H4 (cell line): Measurements from ENCODE around the gene WDR7. TPM values are rescaled to one million over a fixed set of nuclear protein-coding genes. Genes with fewer than 3 reads are reported as not detected.
"Not testable (repeated sequence)": the region's sequence is repeated elsewhere in the genome, so short reads cannot be mapped to it uniquely, and the experiment has no call there.

Source experiments
- DNase-seq: peaks from one replicate; pipeline ENCODE4 v3.0.0-alpha.2; 2015; ENCODE audit warnings: low spot score
- total RNA-seq: library from RNA; depleted of rRNA; stranded (reverse); fragments of >200 nt; shearing (Covaris generic); gene quantifications from 2 replicates; pipeline ENCODE4 v1.2.3, GENCODE V29; 2014

WDR7 gene
- total RNA-seq, 1 experiment from 2014 or later: 8.4 TPM

- DNase-seq: not testable (repeated sequence)
Measured at GRCh38 chr18:56654280-56654679, 3.1 kb downstream of the WDR7 start.

GRCh38 chr18:56658261-56658660 lies 7.1 kb downstream of the WDR7 start:
- DNase-seq: no peak

GRCh38 chr18:56659111-56659510 lies 8.0 kb downstream of the WDR7 start:
- no peak for DNase-seq

GRCh38 chr18:56660655-56661054 lies 9.5 kb downstream of the WDR7 start:
- no peak for DNase-seq

GRCh38 chr18:56661360-56662062 lies 10.4 kb downstream of the WDR7 start:
- DNase-seq: no peak

- DNase-seq: no peak
Measured at GRCh38 chr18:56662063-56662408, 10.9 kb downstream of the WDR7 start.

GRCh38 chr18:56662502-56662901 lies 11.3 kb downstream of the WDR7 start:
- no peak for DNase-seq

- no peak for DNase-seq
Measured at GRCh38 chr18:56662902-56663301, 11.7 kb downstream of the WDR7 start.

- no peak for DNase-seq
Measured at GRCh38 chr18:56672391-56672790, 21.2 kb downstream of the WDR7 start.

- DNase-seq: no peak
Measured at GRCh38 chr18:56672981-56673380, 21.8 kb downstream of the WDR7 start.

- no peak for DNase-seq
Measured at GRCh38 chr18:56676639-56677038, 25.5 kb downstream of the WDR7 start.

- DNase-seq: no peak
Measured at GRCh38 chr18:56678836-56679565, 27.8 kb downstream of the WDR7 start.

- DNase-seq: no peak
Measured at GRCh38 chr18:56684277-56684676, 33.1 kb downstream of the WDR7 start.

GRCh38 chr18:56691530-56691929 lies 40.4 kb downstream of the WDR7 start:
- no peak for DNase-seq

GRCh38 chr18:56696966-56697365 lies 45.8 kb downstream of the WDR7 start:
- no peak for DNase-seq

- peak; percentile 18 for DNase-seq
Measured at GRCh38 chr18:56702946-56703345, 51.8 kb downstream of the WDR7 start.

- DNase-seq: peak; percentile 84
Measured at GRCh38 chr18:56709463-56709862, 58.3 kb downstream of the WDR7 start.

GRCh38 chr18:56711708-56712445 lies 60.7 kb downstream of the WDR7 start:
- no peak for DNase-seq

GRCh38 chr18:56712761-56713160 lies 61.6 kb downstream of the WDR7 start:
- DNase-seq: no peak

GRCh38 chr18:56715121-56715520 lies 64.0 kb downstream of the WDR7 start:
- no peak for DNase-seq

GRCh38 chr18:56716692-56717146 lies 65.6 kb downstream of the WDR7 start:
- no peak for DNase-seq

GRCh38 chr18:56721031-56721430 lies 69.9 kb downstream of the WDR7 start:
- DNase-seq: no peak

- no peak for DNase-seq
Measured at GRCh38 chr18:56721491-56721890, 70.3 kb downstream of the WDR7 start.
